ENCODE data around the gene TCF7L1. TPM values are rescaled to one million over a fixed set of nuclear protein-coding genes. Genes with fewer than 3 reads are reported as not detected.
"Not testable (repeated sequence)": the region's sequence is repeated elsewhere in the genome, so short reads cannot be mapped to it uniquely, and the experiment has no call there.

Gene TCF7L1
- total and polyA plus RNA-seq, 9 of the 15 experiments (the other 6 are each of a cell fraction or from before 2014, with no cell fraction given): 0.03 to 0.11 (median 0.07) TPM; not detected in 5

GRCh38 chr2:85154048-85154753, 21.0 kb downstream of the TCF7L1 start (continued):
- TF ChIP-seq NR0B1 (IDR thresholded peaks at IDR 0.05; ENCODE audit: partially characterized antibody) (no peak), CGGBP1 (CRISPR knock-in tag; IDR thresholded peaks at IDR 0.05) (no peak), ARID1B (IDR thresholded peaks at IDR 0.05) (no peak)

GRCh38 chr2:85155082-85155481, 21.9 kb downstream of the TCF7L1 start:
- in situ Hi-C loops (cut with MboI); CTCF ChIA-PET (ENCODE audit: low intra/inter-chr PET ratio); H4K20me1 ChIP-seq (replicated peaks; ENCODE audit: control insufficient read depth, insufficient read depth, low read length); ATAC-seq; H3K9me3 ChIP-seq (replicated peaks; ENCODE audit: control insufficient read depth, insufficient read depth, low read depth, low read length); intact Hi-C loops (cut with micrococcal nuclease); H3K4me1 ChIP-seq (replicated peaks in 1 of 2; ENCODE audit: control insufficient read depth in 2 of 2, insufficient read depth in 2 of 2, low read length in 2 of 2); H3K9ac ChIP-seq (ENCODE audit: insufficient read depth in 1 of 2, low read depth in 2 of 2, low read length in 2 of 2); H3K36me3 ChIP-seq (ENCODE audit: control insufficient read depth, insufficient read depth, low read length); DNase-seq (ENCODE audit: extremely low read depth in 1 of 4, low spot score in 3 of 4); H2AFZ ChIP-seq (ENCODE audit: low read depth, low read length); H3K27ac ChIP-seq (ENCODE audit: extremely low read depth, low read depth, low read length); H3K4me3 ChIP-seq; FAIRE-seq; H3K4me2 ChIP-seq (ENCODE audit: insufficient read depth, low read length); H3K9me1 ChIP-seq (ENCODE audit: control insufficient read depth, insufficient read depth, low read length); BruUV-seq (replicated peaks); H3K79me2 ChIP-seq (ENCODE audit: control insufficient read depth, insufficient read depth, low read length): not testable (repeated sequence)
- POLR2A ChIA-PET: interaction anchor here (0.9 kb wide), 1 partner anchor 31 kb away, joined by 3 read pairs; no protein-coding TSS in a partner anchor
- 5% methylated on average over 8 of the region's 8 CpGs for WGBS (ENCODE audit: insufficient coverage, low coverage, missing lambda C conversion rate)
- peak; percentile 61 for TF ChIP-seq NFYB (IDR thresholded peaks at IDR 0.05; ENCODE audit: extremely low read depth, insufficient read length)
- peak; percentile 44; the same call in 1 of the 2 replicates for TF ChIP-seq ZNF316 (IDR thresholded peaks at IDR 0.05)
- H3K27me3 ChIP-seq (ENCODE audit: control insufficient read depth in 2 of 2, insufficient read depth in 2 of 2, low read length in 2 of 2): peaks cover 11 to 47% of the 10 kb centered on the region in 2 experiments; a peak in 4 of 5 replicates

All from K562 (cell line).